ACC112 (cell line): ENCODE measurements around the gene MTNR1A.
"Not testable (repeated sequence)": the region's sequence is repeated elsewhere in the genome, so short reads cannot be mapped to it uniquely, and the experiment has no call there.

Experiments
- H2AFZ ChIP-seq: fragments of 200-600 bp; sonication (generic); one replicate; pipeline ENCODE4 v1.6.0; 2017; ENCODE audit warnings: antibody characterized with exemption, low read length; ENCODE audit not compliant: unreplicated experiment
- H3K27ac ChIP-seq: fragments of 200-600 bp; sonication (generic); 2 replicates; pipeline ENCODE4 v1.5.1; 2014; ENCODE audit warnings: low read depth, mild to moderate bottlenecking, antibody characterized with exemption, low read length, moderate library complexity
- H3K27me3 ChIP-seq: fragments of 200-600 bp; sonication (generic); 2 replicates; pipeline ENCODE4 v1.6.1; 2014; ENCODE audit warnings: mild to moderate bottlenecking, antibody characterized with exemption, low read length, moderate library complexity, mixed read lengths; ENCODE audit not compliant: insufficient read depth
- H3K36me3 ChIP-seq: fragments of 200-600 bp; sonication (generic); 2 replicates; pipeline ENCODE4 v1.6.1; 2016; ENCODE audit warnings: mild to moderate bottlenecking, antibody characterized with exemption, low read length, moderate library complexity, mixed read lengths; ENCODE audit not compliant: insufficient read depth
- H3K4me1 ChIP-seq: fragments of 200-600 bp; sonication (generic); one replicate; pipeline ENCODE4 v1.6.1; 2016; ENCODE audit warnings: low read length, mixed read lengths; ENCODE audit not compliant: insufficient read depth, unreplicated experiment, control insufficient read depth
- H3K4me3 ChIP-seq: fragments of 200-600 bp; sonication (generic); 2 replicates; pipeline ENCODE4 v1.5.1; 2014; ENCODE audit warnings: mild to moderate bottlenecking, low read depth, low read length
- H3K79me2 ChIP-seq: fragments of 200-600 bp; sonication (generic); one replicate; pipeline ENCODE4 v1.6.0; 2016; ENCODE audit warnings: low read length; ENCODE audit not compliant: control insufficient read depth, unreplicated experiment, insufficient read depth

MTNR1A gene

GRCh38 chr4:186537843-186538521, 17.4 kb downstream of the MTNR1A start:
- no peak overlapping the region for H3K27ac ChIP-seq
- H3K27me3 ChIP-seq, result peaks cover 38% of the 10 kb centered on the region
- H3K79me2 ChIP-seq, result no peaks in the 10 kb centered on the region
- H3K36me3 ChIP-seq, result no peaks in the 10 kb centered on the region
- H3K4me3 ChIP-seq, result no peak overlapping the region
- H2AFZ ChIP-seq, result no peak overlapping the region
- no peaks in the 10 kb centered on the region for H3K4me1 ChIP-seq

- peaks cover 21% of the 10 kb centered on the region for H3K27me3 ChIP-seq
- H3K79me2 ChIP-seq, result no peaks in the 10 kb centered on the region
- H3K4me1 ChIP-seq, result no peaks in the 10 kb centered on the region
- no peaks in the 10 kb centered on the region for H3K36me3 ChIP-seq
- no peak overlapping the region for H2AFZ ChIP-seq
- H3K27ac ChIP-seq, result no peak overlapping the region
- no peak overlapping the region for H3K4me3 ChIP-seq
Measured at GRCh38 chr4:186536285-186536684, 19.1 kb downstream of the MTNR1A start.

- Histone ChIP-seq H3K79me2 (no peaks in the 10 kb centered on the region), H2AFZ (no peak overlapping the region), H3K27ac (no peak overlapping the region), H3K36me3 (no peaks in the 10 kb centered on the region), H3K27me3 (peaks cover 33% of the 10 kb centered on the region), H3K4me1 (no peaks in the 10 kb centered on the region), H3K4me3 (no peak overlapping the region)
Measured at GRCh38 chr4:186534056-186534455, 21.3 kb downstream of the MTNR1A start.

- H3K4me3 ChIP-seq, H3K4me1 ChIP-seq, H3K36me3 ChIP-seq, H3K79me2 ChIP-seq, H3K27ac ChIP-seq, H2AFZ ChIP-seq: not testable (repeated sequence)
- peaks cover 37% of the 10 kb centered on the region for H3K27me3 ChIP-seq
Measured at GRCh38 chr4:186523927-186524326, 31.4 kb downstream of the MTNR1A start.

GRCh38 chr4:186516287-186516686, 39.1 kb downstream of the MTNR1A start:
- peaks cover 4% of the 10 kb centered on the region; the same call in 1 of the 2 replicates for H3K27me3 ChIP-seq
- H3K36me3 ChIP-seq, result no peaks in the 10 kb centered on the region
- no peaks in the 10 kb centered on the region for H3K4me1 ChIP-seq
- H3K79me2 ChIP-seq, result no peaks in the 10 kb centered on the region
- no peak overlapping the region for H3K27ac ChIP-seq
- no peak overlapping the region for H2AFZ ChIP-seq
- H3K4me3 ChIP-seq, result no peak overlapping the region

- Histone ChIP-seq H3K4me3 (no peak overlapping the region), H3K27me3 (peaks cover 4% of the 10 kb centered on the region; the same call in 1 of the 2 replicates), H3K4me1 (no peaks in the 10 kb centered on the region), H3K27ac (no peak overlapping the region), H2AFZ (no peak overlapping the region), H3K36me3 (no peaks in the 10 kb centered on the region), H3K79me2 (no peaks in the 10 kb centered on the region)
Measured at GRCh38 chr4:186514271-186514950, 41.0 kb downstream of the MTNR1A start.

- H2AFZ ChIP-seq, H3K27ac ChIP-seq, H3K4me1 ChIP-seq, H3K4me3 ChIP-seq, H3K36me3 ChIP-seq, H3K79me2 ChIP-seq: not testable (repeated sequence)
- H3K27me3 ChIP-seq, result peaks cover 48% of the 10 kb centered on the region
Measured at GRCh38 chr4:186504771-186505170, 50.6 kb downstream of the MTNR1A start.

- Histone ChIP-seq H3K4me3 (no peak overlapping the region), H2AFZ (no peak overlapping the region), H3K79me2 (no peaks in the 10 kb centered on the region), H3K36me3 (no peaks in the 10 kb centered on the region), H3K27ac (no peak overlapping the region), H3K27me3 (peaks cover 30% of the 10 kb centered on the region; the same call in 1 of the 2 replicates), H3K4me1 (no peaks in the 10 kb centered on the region)
Measured at GRCh38 chr4:186502231-186502630, 53.1 kb downstream of the MTNR1A start.

- H2AFZ ChIP-seq, result no peak overlapping the region
- H3K79me2 ChIP-seq, result no peaks in the 10 kb centered on the region
- H3K27me3 ChIP-seq, result peaks cover 23% of the 10 kb centered on the region; the same call in 1 of the 2 replicates
- no peaks in the 10 kb centered on the region for H3K4me1 ChIP-seq
- H3K36me3 ChIP-seq, result no peaks in the 10 kb centered on the region
- H3K27ac ChIP-seq, result no peak overlapping the region
- no peak overlapping the region for H3K4me3 ChIP-seq
Measured at GRCh38 chr4:186501554-186501953, 53.8 kb downstream of the MTNR1A start.

- Histone ChIP-seq H3K4me1 (no peaks in the 10 kb centered on the region), H3K79me2 (no peaks in the 10 kb centered on the region), H3K4me3 (no peak overlapping the region), H2AFZ (no peak overlapping the region), H3K27ac (no peak overlapping the region), H3K27me3 (peaks cover 19% of the 10 kb centered on the region; the same call in 1 of the 2 replicates), H3K36me3 (no peaks in the 10 kb centered on the region)
Measured at GRCh38 chr4:186500721-186501304, 54.6 kb downstream of the MTNR1A start.

GRCh38 chr4:186499467-186499866, 55.9 kb downstream of the MTNR1A start:
- no peak overlapping the region for H2AFZ ChIP-seq
- no peak overlapping the region for H3K4me3 ChIP-seq
- no peaks in the 10 kb centered on the region for H3K36me3 ChIP-seq
- no peaks in the 10 kb centered on the region for H3K4me1 ChIP-seq
- peaks cover 13% of the 10 kb centered on the region; the same call in 1 of the 2 replicates for H3K27me3 ChIP-seq
- H3K79me2 ChIP-seq, result no peaks in the 10 kb centered on the region
- H3K27ac ChIP-seq, result no peak overlapping the region
